Ramos (cell line): ENCODE data around the gene MMP23B.

Experiments used
- in situ Hi-C: fragments of 300-500 bp; cut with MboI; formaldehyde crosslinking; loops from one replicate; pipeline ENCODE4 v1.14.3; 2022; ENCODE audit warnings: low sequenced_read_pairs; ENCODE audit not compliant: unreplicated experiment

Gene MMP23B

GRCh38 chr1:1602304-1602967, 29.5 kb upstream of the MMP23B start:
- in situ Hi-C loops = loop anchor here (25.0 kb wide), 1 partner anchor 785 kb away; the partner anchor contains the start of genes MORN1 and RER1

DNA sequence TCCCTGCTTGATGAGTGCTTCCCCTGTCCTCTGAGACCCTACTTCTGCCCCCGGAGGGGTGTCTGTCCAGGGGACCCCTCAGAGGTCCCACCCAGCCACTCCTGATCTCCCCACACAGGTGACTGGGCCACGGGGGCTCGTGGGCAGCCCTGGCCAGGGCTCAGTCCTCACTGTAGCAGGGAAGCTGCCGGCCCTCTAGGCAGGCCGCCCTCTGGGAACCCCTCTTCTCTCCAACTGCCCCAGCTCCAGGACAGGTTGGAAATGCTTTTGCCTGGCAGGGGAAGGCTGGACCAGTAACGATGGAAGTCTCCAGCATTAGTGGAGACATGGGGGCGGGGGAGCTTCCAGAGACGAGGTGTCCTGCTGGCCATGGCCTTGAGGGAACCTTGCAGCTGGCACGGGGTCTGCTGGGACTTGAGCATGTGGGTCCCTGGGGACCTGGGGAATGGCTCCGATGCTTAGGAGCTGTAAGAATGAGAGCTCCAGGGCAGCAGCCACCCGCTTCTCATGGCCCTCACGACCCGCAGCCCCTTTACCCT, 28.9 kb upstream of the MMP23B start:
- in situ Hi-C loops = loop anchor here (25.0 kb wide), 1 partner anchor 784 kb away; the partner anchor contains the start of genes MORN1 and RER1

GRCh38 chr1:1603671-1604373, 28.2 kb upstream of the MMP23B start:
- in situ Hi-C loops = loop anchor here (25.0 kb wide), 1 partner anchor 783 kb away; the partner anchor contains the start of genes MORN1 and RER1

- in situ Hi-C loops = loop anchor here (25.0 kb wide), 1 partner anchor 783 kb away; the partner anchor contains the start of genes MORN1 and RER1
These were observed 27.5 kb upstream of the MMP23B start for GRCh38 chr1:1604374-1605033.

DNA sequence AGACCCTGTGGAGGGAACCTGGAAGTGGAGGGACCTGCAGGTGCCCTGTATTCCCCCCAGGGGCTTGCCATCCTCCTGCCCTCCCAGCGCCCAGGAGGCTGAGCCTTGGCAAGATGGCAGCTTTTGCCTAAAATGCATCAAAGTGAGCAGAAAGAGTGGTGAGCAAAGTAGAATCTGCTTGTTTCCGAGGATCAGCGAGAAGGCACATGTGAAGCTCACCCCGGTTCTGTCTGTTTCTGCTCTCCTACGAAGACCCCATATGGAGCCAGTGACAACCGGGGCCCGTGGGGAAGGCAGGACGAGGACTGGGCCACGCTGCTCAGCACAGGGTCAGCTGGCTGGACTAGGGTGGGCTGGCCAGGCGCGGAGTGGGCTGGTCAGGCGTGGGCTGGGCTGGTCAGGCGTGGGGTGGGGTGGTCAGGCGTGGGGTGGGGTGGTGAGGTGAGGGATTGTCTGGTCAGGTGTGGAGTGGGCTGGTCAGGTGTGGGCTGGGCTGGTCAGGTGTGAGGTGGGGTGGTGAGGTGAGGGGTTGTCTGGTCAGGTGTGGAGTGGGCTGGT, 26.9 kb upstream of the MMP23B start:
- in situ Hi-C loops = loop anchor here (25.0 kb wide), 1 partner anchor 782 kb away; the partner anchor contains the start of genes MORN1 and RER1

GRCh38 chr1:1605724-1606123, 26.2 kb upstream of the MMP23B start:
- in situ Hi-C loops = loop anchor here (25.0 kb wide), 1 partner anchor 782 kb away; the partner anchor contains the start of genes MORN1 and RER1

DNA sequence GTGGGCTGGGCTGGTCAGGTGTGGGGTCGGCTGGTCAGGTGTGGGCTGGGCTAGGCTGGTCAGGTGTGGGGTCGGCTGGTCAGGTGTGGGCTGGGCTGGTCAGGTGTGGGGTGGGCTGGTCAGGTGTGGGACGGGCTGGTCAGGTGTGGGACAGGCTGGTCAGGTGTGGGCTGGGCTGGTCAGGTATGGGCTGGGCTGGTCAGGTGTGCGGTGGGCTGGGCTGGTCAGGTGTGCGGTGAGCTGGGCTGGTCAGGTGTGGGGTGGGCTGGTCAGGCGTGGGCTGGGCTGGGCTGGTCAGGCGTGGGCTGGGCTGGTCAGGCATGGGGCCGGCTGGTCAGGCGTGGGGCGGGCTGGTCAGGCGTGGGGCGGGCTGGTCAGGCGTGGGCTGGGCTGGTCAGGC, 25.7 kb upstream of the MMP23B start:
- in situ Hi-C loops = loop anchor here (25.0 kb wide), 1 partner anchor 781 kb away; the partner anchor contains the start of genes MORN1 and RER1

GRCh38 chr1:1609822-1610485, 22.0 kb upstream of the MMP23B start:
- in situ Hi-C loops = loop anchor here (25.0 kb wide), 1 partner anchor 777 kb away; the partner anchor contains the start of genes MORN1 and RER1

DNA sequence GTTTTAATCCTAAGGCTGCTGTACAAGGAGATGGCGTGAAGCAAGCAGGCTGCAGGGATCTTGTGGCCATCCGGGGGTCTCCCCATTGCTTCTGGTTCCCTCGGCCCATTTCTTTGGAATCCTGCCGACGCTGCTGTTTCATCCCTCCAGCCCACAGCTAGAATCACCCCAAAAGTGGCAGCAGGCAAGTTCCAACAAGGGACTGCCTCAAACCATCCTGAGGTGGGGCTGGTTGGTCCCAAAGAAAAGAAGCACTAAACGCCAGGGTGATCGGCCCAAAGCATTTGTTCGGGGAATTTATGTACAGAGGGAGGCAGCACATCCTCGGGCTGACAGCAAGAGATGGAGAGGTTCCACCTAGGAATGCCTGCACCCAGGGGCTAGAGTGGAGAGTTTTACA, 21.2 kb upstream of the MMP23B start:
- in situ Hi-C loops = loop anchor here (25.0 kb wide), 1 partner anchor 777 kb away; the partner anchor contains the start of genes MORN1 and RER1

GRCh38 chr1:1612104-1612400, 19.9 kb upstream of the MMP23B start:
- in situ Hi-C loops = loop anchor here (25.0 kb wide), 1 partner anchor 775 kb away; the partner anchor contains the start of genes MORN1 and RER1

- in situ Hi-C loops = loop anchor here (25.0 kb wide), 1 partner anchor 774 kb away; the partner anchor contains the start of genes MORN1 and RER1
These were observed 18.4 kb upstream of the MMP23B start for GRCh38 chr1:1613509-1614082.

DNA sequence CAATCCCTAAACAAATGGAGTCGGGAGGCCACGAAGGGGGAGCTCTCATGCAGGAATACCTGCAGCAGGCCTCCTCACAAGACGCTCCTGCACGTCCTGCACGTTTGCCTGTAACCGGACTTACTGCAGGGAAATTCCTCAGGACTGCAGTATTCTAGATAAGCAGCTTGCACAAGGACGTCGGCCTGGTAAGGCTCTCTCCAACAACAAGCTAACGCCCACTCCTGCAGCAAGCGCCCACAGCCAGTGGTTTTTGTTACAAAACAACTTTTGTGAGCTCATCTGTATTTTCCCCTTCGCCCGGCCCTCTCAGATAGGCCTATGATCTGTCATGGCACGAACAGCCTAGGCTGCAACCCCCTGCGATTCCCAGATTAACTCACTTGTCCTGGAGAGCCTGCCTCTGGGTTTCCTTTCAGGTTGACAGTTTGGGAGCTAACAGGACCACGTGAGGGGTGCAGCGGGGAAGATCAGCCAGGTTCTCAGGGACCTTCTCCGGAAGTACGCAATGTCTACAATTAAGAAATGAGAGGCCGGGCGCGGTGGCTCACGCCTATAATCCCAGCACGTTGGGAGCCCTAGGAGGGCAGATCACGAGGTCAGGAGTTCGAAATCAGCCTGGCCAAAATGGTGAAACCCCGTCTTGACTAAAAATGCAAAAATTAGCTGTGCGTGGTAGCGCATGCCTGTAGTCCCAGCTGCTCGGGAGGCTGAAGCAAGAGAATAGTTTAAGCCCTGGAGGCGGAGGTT, 17.6 kb upstream of the MMP23B start:
- in situ Hi-C loops = loop anchor here (25.0 kb wide), 1 partner anchor 773 kb away; the partner anchor contains the start of genes MORN1 and RER1

- in situ Hi-C loops = loop anchor here (25.0 kb wide), 1 partner anchor 772 kb away; the partner anchor contains the start of genes MORN1 and RER1
These were observed 17.1 kb upstream of the MMP23B start for GRCh38 chr1:1614954-1615255.

DNA sequence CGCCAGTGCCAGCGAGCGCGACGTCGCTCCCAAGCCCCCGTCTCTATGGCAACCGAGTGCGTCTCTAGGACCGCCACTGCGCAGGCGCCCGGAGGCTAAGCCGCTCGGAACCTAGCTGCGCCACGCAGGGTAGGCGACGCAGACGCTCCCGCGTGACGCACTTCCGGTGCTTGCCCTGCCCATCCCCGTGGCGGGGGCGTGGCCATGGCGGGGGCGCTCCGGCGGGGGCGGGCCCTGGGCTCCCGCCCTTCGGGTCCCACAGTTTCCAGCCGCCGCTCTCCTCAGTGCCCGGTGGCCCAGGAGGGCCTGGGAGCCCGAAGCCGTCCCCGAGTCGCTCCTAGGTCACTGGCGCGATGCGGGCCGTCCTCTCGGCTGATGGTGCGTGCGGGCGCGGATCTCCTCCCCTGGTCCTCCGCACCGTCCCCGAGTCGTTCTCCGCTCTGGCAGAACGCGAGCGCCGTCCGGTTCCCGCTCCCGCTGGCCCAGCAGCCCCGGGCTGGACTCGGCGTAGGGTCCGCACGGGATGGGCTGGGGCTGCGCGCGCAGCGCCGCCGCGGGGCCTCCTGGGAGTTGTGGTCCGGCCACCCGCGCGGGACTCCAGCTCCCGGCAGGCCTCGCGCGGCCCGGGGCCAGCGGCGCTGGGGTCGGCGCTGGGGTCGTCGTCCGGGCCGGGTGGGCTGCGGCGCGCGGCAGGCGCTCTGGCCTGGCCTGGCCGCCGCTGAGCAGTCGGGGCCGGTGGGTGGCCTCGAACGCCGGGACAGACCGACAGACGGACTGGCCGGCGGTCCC, 16.5 kb upstream of the MMP23B start, which contains the start of gene MIB2:
Gene MIB2 (plus strand): TSS at position 245 of the 789 bp plus-strand sequence. CDS start 7,953 bp downstream, outside the sequence.
- in situ Hi-C loops = loop anchor here (25.0 kb wide), 1 partner anchor 772 kb away; the partner anchor contains the start of genes MORN1 and RER1

DNA sequence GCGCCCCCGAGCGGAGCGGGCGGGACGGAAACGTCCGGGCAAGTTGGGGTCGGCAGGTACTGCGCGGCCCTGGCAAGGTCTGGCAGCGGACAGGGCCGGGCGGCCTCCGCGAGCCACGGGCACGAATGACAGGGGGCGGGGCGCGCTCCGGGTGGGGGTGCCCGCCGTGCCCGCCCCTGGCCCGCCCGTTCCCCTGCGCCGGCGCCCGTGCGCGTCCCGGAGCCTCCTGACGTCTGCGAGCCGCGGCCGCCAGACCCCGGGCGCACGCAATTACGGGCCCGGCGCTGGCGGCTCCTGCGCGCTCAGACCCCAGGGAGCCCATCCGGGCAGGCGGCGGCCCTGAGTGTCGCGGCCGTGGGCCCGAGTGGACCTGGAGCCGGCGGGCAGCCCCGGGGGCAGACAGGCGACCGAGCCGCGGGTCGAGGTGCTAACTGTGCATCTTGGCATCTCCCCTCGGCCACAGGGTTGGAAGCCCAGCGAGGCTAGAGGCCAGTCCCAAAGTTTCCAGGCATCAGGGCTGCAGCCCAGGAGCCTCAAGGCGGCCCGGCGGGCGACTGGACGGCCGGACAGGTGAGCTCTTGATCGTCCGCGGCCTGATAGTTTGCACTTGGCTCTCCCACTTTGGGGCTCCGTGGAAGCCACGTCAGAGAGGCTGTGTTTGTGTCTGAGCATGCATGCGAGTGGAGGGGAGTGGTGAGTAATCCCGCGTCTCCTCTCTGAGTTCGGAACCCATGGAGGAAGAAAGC, 15.8 kb upstream of the MMP23B start:
- in situ Hi-C loops = loop anchor here (25.0 kb wide), 1 partner anchor 771 kb away; the partner anchor contains the start of genes MORN1 and RER1

- in situ Hi-C loops = loop anchor here (25.0 kb wide), 1 partner anchor 770 kb away; the partner anchor contains the start of genes MORN1 and RER1
These were observed 15.1 kb upstream of the MMP23B start for GRCh38 chr1:1616838-1617237.
